OCI-LY7 (cell line): ENCODE measurements around the gene TBC1D13. TPM values are rescaled to one million over a fixed set of nuclear protein-coding genes. Genes with fewer than 3 reads are reported as not detected.

Source experiments
- BruUV-seq: library from RNA; stranded (reverse); fragments of 400-500 nt; replicated peaks from 2 replicates; lab custom pipeline; 2021; lab: Mats Ljungman, UMichigan
- CTCF ChIA-PET: fragments of 300-600 bp; sonication (Branson Sonifier 250); formaldehyde crosslinking; loops from one replicate; lab custom pipeline; 2022; ENCODE audit warnings: antibody characterized with exemption; ENCODE audit not compliant: unreplicated experiment; lab: Charles Lee
- POLR2A ChIA-PET: fragments of 300-600 bp; sonication (Branson Sonifier 250); formaldehyde crosslinking; loops from one replicate; lab custom pipeline; 2022; ENCODE audit warnings: antibody characterized with exemption; lab: Charles Lee
- DNase-seq: peaks from one replicate; pipeline ENCODE4 v3.0.0-alpha.2; 2015; ENCODE audit warnings: low spot score
- H2AFZ ChIP-seq: fragments of 200-600 bp; sonication (generic), shearing (Covaris generic); 2 replicates; pipeline ENCODE4 v1.6.1; 2014; ENCODE audit warnings: mild to moderate bottlenecking, antibody characterized with exemption, low read length, moderate library complexity
- H3K27ac ChIP-seq: fragments of 200-600 bp; sonication (generic); 2 replicates; pipeline ENCODE4 v1.5.1; 2014; ENCODE audit warnings: mixed run types, low read depth, mild to moderate bottlenecking, moderate library complexity, low read length, inconsistent platforms; ENCODE audit not compliant: poor library complexity, severe bottlenecking
- H3K36me3 ChIP-seq: fragments of 200-600 bp; sonication (generic); 2 replicates; pipeline ENCODE4 v1.6.1; 2014; ENCODE audit warnings: mild to moderate bottlenecking, antibody characterized with exemption, low read length, moderate library complexity, mixed read lengths; ENCODE audit not compliant: insufficient read depth
- H3K4me1 ChIP-seq: fragments of 200-600 bp; sonication (generic); 2 replicates; pipeline ENCODE4 v1.5.1; 2014; ENCODE audit warnings: mild to moderate bottlenecking, low read length; ENCODE audit not compliant: insufficient read depth, poor library complexity, severe bottlenecking
- H3K4me2 ChIP-seq: fragments of 200-600 bp; sonication (generic); 2 replicates; pipeline ENCODE4 v1.6.1; 2014; ENCODE audit warnings: mild to moderate bottlenecking, low read length
- H3K4me3 ChIP-seq: fragments of 200-600 bp; sonication (generic); 2 replicates; pipeline ENCODE4 v1.5.1; 2014; ENCODE audit warnings: mild to moderate bottlenecking, low read depth, low read length; ENCODE audit not compliant: poor library complexity, severe bottlenecking
- H3K79me2 ChIP-seq: fragments of 200-600 bp; sonication (generic); 2 replicates; pipeline ENCODE4 v1.6.1; 2016; ENCODE audit warnings: low read depth, mild to moderate bottlenecking, low read length, moderate library complexity, mixed read lengths; ENCODE audit not compliant: insufficient read depth
- H3K9me2 ChIP-seq: fragments of 200-600 bp; sonication (generic); 2 replicates; pipeline ENCODE4 v1.6.1; 2016; ENCODE audit warnings: mild to moderate bottlenecking, low read length, mixed read lengths; ENCODE audit not compliant: insufficient read depth
- H3K9me3 ChIP-seq: fragments of 200-600 bp; sonication (generic); 2 replicates; pipeline ENCODE4 v1.6.1; 2014; ENCODE audit warnings: mild to moderate bottlenecking, mixed run types, low read length, mixed read lengths
- H4K20me1 ChIP-seq: fragments of 200-600 bp; sonication (generic); 2 replicates; pipeline ENCODE4 v1.6.1; 2014; ENCODE audit warnings: mild to moderate bottlenecking, antibody characterized with exemption, low read length, moderate library complexity, mixed read lengths; ENCODE audit not compliant: insufficient read depth
- EZH2phosphoT487 ChIP-seq: fragments of 200-600 bp; sonication (generic); IDR thresholded peaks from 2 replicates; pipeline ENCODE4 v1.6.1; 2018; ENCODE audit warnings: low read depth, borderline replicate concordance, mild to moderate bottlenecking, mixed run types, antibody characterized with exemption, low read length, moderate library complexity, mixed read lengths
- intact Hi-C: fragments of 100-400 bp; cut with micrococcal nuclease; formaldehyde crosslinking; loops from one replicate; pipeline ENCODE4 v1.10.0; 2022; ENCODE audit not compliant: unreplicated experiment
- total RNA-seq, 2 experiments: library from RNA; depleted of rRNA in 1 of 2; stranded (reverse); fragments of >200 nt in 1 of 2; shearing (Covaris generic) in 1 of 2; gene quantifications; 2 replicates each; pipeline ENCODE4 v1.2.3, GENCODE V29; 2014 to 2022
- TF ChIP-seq, protein P1 (sequence below): fragments of 200-600 bp; sonication (generic); conservative IDR thresholded peaks from 2 replicates; pipeline ENCODE4 v1.5.1; 2014; ENCODE audit warnings: mild to moderate bottlenecking, antibody characterized with exemption, low read length, moderate library complexity, mixed read lengths

TBC1D13 gene
- total RNA-seq, 2 experiments from 2014 or later, result 18.7 to 24.7 TPM

DNA sequence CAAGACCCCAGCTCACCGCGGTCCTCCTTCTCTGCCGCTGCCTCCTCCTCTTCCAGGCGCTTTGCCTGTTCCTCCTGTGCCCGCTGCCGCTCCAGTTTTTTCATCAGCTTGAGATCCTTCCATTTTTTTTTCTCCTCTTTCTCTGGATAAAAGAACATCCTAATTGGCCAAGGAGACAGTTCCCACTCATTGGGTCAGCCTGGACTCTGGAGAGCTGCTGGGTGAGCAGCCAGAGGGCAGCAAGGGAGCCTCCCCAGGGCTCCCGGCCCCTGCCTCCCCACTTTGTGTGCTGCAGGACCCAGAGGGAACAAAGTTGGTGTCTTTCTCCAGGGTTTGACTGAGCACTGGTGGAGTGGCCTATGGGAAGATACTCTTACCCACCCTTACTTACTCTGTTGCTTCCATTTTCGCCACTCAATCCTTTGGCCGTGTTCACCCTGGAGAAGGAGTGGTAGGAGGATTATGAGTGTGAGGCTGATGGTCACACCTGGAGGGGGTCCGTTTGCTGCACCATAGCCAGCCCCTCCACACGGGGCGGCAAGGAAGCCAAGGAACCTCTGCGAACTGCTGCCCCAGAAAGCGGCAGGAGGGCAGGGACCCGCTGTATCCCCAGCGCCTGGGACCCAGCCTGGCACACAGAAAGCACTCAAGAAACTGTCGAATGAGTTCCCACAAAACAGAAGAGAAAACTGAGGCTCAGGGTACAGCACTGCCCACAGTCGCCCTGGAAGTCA, 41.8 kb downstream of the TBC1D13 start:
- DNase-seq, result no peak
- CTCF ChIA-PET, result interaction anchor here (0.6 to 1.9 kb wide), 3 partner anchors 11 to 199 kb away, joined by 5 to 9 read pairs (median 9); partner anchors contain the start of genes ENDOG and SH3GLB2
- peak overlapping the region; percentile 69; the same call in 1 of the 2 replicates for H2AFZ ChIP-seq
- no peaks in the 10 kb centered on the region for H3K9me3 ChIP-seq
- H3K27ac ChIP-seq, result peak overlapping the region; percentile 51
- no peaks in the 10 kb centered on the region for H3K9me2 ChIP-seq
- H4K20me1 ChIP-seq, result no peaks in the 10 kb centered on the region
- POLR2A ChIA-PET, result interaction anchor here (0.6 to 2.4 kb wide), 4 partner anchors 10 to 99 kb away, joined by 3 to 24 read pairs (median 4); partner anchors contain the start of gene ENDOG
- peak overlapping the region; percentile 80 for H3K4me3 ChIP-seq
- no TSS peak for BruUV-seq
- peaks cover 15% of the 10 kb centered on the region for H3K4me1 ChIP-seq
- intact Hi-C loops, result no loop called here
- H3K36me3 ChIP-seq, result peaks cover 46% of the 10 kb centered on the region
- TF ChIP-seq, protein P1, sequence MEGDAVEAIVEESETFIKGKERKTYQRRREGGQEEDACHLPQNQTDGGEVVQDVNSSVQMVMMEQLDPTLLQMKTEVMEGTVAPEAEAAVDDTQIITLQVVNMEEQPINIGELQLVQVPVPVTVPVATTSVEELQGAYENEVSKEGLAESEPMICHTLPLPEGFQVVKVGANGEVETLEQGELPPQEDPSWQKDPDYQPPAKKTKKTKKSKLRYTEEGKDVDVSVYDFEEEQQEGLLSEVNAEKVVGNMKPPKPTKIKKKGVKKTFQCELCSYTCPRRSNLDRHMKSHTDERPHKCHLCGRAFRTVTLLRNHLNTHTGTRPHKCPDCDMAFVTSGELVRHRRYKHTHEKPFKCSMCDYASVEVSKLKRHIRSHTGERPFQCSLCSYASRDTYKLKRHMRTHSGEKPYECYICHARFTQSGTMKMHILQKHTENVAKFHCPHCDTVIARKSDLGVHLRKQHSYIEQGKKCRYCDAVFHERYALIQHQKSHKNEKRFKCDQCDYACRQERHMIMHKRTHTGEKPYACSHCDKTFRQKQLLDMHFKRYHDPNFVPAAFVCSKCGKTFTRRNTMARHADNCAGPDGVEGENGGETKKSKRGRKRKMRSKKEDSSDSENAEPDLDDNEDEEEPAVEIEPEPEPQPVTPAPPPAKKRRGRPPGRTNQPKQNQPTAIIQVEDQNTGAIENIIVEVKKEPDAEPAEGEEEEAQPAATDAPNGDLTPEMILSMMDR, result 0 out of 2 replicates have a peak, but pooled peaks have one; percentile 9
- TF ChIP-seq EZH2phosphoT487, result no peak
- peaks cover 15% of the 10 kb centered on the region; the same call in 1 of the 2 replicates for H3K79me2 ChIP-seq
- H3K4me2 ChIP-seq, result peak overlapping the region; percentile 76

DNA sequence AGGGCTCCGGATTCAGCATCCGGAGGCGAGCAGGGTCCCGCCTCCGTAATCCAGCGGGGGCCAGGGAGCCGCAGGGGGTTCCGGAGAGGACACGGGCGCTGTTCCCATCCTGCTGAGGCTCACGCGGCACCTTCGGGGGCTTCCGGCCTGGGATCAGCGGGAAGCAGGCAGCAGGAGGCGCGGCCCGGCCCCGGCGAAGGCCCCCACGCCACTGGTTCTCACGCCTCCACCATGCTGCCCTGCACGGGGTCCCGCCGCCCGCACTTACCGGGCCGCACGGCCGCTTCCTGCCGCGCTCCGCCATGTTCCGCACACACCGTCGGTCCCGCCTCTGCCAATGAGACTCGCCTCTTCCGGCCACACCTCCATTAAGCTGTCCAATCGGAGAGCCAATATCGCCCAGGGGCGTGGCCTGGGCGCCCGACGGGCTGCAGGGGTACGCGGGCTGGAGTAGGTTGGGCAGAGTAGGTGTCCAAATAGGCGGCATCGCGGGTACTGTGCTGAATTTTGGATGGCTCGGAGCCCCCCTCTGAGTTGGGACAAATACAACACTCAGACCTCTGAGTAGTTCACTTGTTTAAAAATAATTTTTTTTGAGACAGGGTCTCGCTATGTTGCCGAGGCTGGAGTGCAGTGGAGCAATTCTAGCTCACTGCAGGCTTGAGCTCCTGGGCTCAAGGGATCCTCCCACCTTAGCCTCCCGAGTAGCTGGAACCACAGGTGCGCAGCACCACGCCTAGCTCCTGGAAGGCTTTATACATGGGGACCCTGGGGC, 42.6 kb downstream of the TBC1D13 start, which contains the start of gene SPOUT1:
SPOUT1 (minus strand) TSS at position 318 of the 775 bp plus-strand sequence; CDS start at position 304, 14 bp downstream.
- peak; percentile 97 for DNase-seq
- Histone ChIP-seq H3K4me1 (peaks cover 15% of the 10 kb centered on the region), H3K79me2 (peaks cover 15% of the 10 kb centered on the region; the same call in 1 of the 2 replicates), H3K9me3 (no peaks in the 10 kb centered on the region), H3K9me2 (no peaks in the 10 kb centered on the region), H3K4me3 (peak within 1 kb of the TSS; percentile 80), H3K36me3 (peaks cover 44% of the 10 kb centered on the region), H3K27ac (peak within 1 kb of the TSS; percentile 51), H3K4me2 (peak within 1 kb of the TSS; percentile 76), H4K20me1 (no peaks in the 10 kb centered on the region), H2AFZ (peak within 1 kb of the TSS; percentile 69)
- CTCF ChIA-PET, result interaction anchor here (0.5 to 1.9 kb wide), 3 partner anchors 12 to 323 kb away, joined by 5 to 9 read pairs (median 5); partner anchors contain the start of gene ENDOG
- no peak for TF ChIP-seq EZH2phosphoT487
- TF ChIP-seq, protein P1, result no peak
- BruUV-seq, result no TSS peak
- intact Hi-C loops, result no loop called here
- POLR2A ChIA-PET, result interaction anchor here (1.0 to 2.4 kb wide), 4 partner anchors 9 to 251 kb away, joined by 3 to 24 read pairs (median 4); partner anchors contain the start of genes DOLPP1 and ENDOG
